ENCODE results near the gene TWNK. TPM values are rescaled to one million over a fixed set of nuclear protein-coding genes. Genes with fewer than 3 reads are reported as not detected.
A peak's percentile ranks its signal among the peaks of the same experiment; 100 is the strongest.

Gene TWNK
- total RNA-seq, 2 donors from 2014 or later, result 1.8 to 2.3 TPM

DNA sequence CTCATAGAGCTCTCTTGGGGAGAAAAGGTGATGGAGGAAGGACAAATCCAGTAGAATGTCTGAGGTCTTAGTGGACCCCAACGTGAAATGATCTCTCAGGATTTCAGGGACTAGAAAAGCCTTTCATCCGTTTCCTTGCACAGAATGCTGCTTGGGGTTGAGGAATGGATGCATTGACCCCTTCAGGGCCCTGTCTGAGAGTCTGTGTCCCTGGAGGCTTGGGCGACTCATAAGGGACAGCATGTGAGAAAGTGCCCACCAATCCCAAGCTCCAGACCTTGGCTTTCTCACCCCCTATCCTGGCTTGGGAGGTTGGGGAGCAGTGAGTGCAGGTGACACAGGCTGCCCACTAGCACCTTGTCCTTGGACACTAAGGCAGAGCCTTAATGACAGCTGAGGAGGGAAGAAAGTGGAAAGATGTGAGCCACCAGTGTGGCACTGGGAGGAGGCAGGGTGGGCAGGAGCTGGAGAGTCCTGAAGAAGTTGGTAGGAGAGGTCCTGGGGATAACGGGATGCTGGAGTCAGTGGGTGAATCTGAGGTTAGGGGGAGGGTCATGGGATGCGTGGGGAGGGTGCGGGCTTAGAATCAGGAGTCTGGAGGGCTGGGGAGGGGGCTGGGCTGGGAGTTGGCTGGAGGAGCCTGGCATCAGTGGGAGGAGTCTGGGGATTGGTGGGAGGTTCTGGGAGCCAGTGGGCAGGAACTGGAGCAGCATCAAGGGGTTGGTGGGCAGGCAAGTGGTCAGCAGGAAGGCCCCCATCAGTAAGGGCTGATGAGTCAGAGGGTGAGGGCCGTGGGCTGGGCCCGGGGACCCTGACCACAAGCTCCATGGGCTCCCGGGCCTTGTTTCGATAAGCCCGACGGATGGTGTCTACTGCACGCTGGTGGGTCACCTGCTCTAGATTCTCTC is 20.8 kb downstream of the TWNK start:
- no peak overlapping the region for H3K4me3 ChIP-seq
- TF ChIP-seq CTCF (IDR thresholded peaks at IDR 0.05) (no peak), POLR2A (IDR thresholded peaks at IDR 0.05) (no peak)
- H3K4me1 ChIP-seq, result peaks cover 10% of the 10 kb centered on the region
- DNase-seq (no peak), ATAC-seq (no peak)
- peak overlapping the region in 1 of 4 donors; percentile 5 for H3K27ac ChIP-seq
- WGBS, 2 donors, result 54 to 55% methylated on average over 8 to 13 of the region's 13 CpGs
- H3K9me3 ChIP-seq, result no peaks in the 10 kb centered on the region
- H3K27me3 ChIP-seq, result no peaks in the 10 kb centered on the region
- intact Hi-C loops (cut with DNase I), result no loop called here
- peaks cover 4 to 5% of the 10 kb centered on the region in 2 donors for H3K36me3 ChIP-seq (replicated peaks in 1 of 2; ENCODE audit: insufficient read depth in 1 of 2, low read depth in 2 of 2)

DNA sequence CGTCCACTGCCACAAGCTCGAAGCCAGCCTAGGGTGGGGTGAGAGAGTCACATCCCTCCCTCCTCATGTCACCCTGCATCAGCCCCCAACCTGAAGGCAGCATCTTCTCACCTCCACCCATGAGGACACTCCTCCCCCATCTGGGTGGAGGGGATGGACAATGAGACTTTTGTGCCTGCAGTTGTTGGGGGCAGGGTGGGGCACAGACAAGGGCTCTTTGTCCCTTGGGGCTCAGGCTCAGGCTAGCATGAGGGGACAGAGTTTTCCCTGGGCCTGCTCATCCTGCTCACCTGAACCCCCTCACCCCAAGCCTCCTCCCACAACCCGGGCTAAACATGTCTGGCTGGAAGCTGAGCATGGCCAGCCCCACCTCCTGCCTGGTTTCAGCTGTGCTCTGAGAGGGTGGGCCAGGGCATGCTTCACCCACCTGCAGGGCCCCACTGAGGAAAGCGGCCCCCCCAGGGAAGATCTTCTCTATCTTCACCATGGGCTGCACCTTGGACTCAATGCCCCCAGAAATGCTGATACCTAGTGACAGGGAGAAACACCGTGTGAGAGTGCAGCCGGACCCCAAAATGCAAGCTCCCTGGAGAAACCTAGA is 21.6 kb downstream of the TWNK start:
- H3K4me1 ChIP-seq, result peaks cover 13% of the 10 kb centered on the region
- H3K9me3 ChIP-seq, result no peaks in the 10 kb centered on the region
- H3K4me3 ChIP-seq, result no peak overlapping the region
- WGBS, 2 donors, result 60 to 87% methylated on average over 4 to 6 of the region's 6 CpGs
- DNase-seq (peak in 1 of 4 donors; percentile 27), ATAC-seq (no peak)
- no peaks in the 10 kb centered on the region for H3K27me3 ChIP-seq
- peak overlapping the region in 1 of 4 donors; percentile 5 for H3K27ac ChIP-seq
- no peak for TF ChIP-seq POLR2A (IDR thresholded peaks at IDR 0.05)
- no peak for TF ChIP-seq CTCF (IDR thresholded peaks at IDR 0.05)
- intact Hi-C loops (cut with DNase I), result no loop called here
- H3K36me3 ChIP-seq (replicated peaks in 1 of 2; ENCODE audit: insufficient read depth in 1 of 2, low read depth in 2 of 2), result peaks cover 4 to 5% of the 10 kb centered on the region in 2 donors

GRCh38 chr10:101010329-101010728 is 23.0 kb downstream of the TWNK start:
- Histone ChIP-seq H3K27ac (no peak overlapping the region), H3K36me3 (replicated peaks in 1 of 2; ENCODE audit: insufficient read depth in 1 of 2, low read depth in 2 of 2) (peaks cover 3 to 4% of the 10 kb centered on the region in 2 donors), H3K4me1 (peaks cover 13% of the 10 kb centered on the region), H3K27me3 (no peaks in the 10 kb centered on the region), H3K9me3 (no peaks in the 10 kb centered on the region), H3K4me3 (no peak overlapping the region)
- no peak for TF ChIP-seq POLR2A (IDR thresholded peaks at IDR 0.05)
- WGBS, 2 donors, result 88 to 92% methylated on average over 7 to 18 of the region's 22 CpGs
- intact Hi-C loops (cut with DNase I), result no loop called here
- ATAC-seq, result no peak
- no peak for DNase-seq

GRCh38 chr10:101011517-101012423 is 24.4 kb downstream of the TWNK start:
- peaks cover 13% of the 10 kb centered on the region for H3K4me1 ChIP-seq
- no peak overlapping the region for H3K27ac ChIP-seq
- intact Hi-C loops (cut with DNase I), result no loop called here
- no peaks in the 10 kb centered on the region for H3K27me3 ChIP-seq
- H3K4me3 ChIP-seq, result no peak overlapping the region
- no peak for ATAC-seq
- no peaks in the 10 kb centered on the region for H3K36me3 ChIP-seq (replicated peaks in 1 of 2; ENCODE audit: insufficient read depth in 1 of 2, low read depth in 2 of 2)
- no peaks in the 10 kb centered on the region for H3K9me3 ChIP-seq
- no peak for DNase-seq
- peak in 3 of 7 experiments; percentile 15 to 19 (median 19) for TF ChIP-seq CTCF (IDR thresholded peaks at IDR 0.05)
- no peak for TF ChIP-seq POLR2A (IDR thresholded peaks at IDR 0.05)
- WGBS, 2 donors, result 49 to 52% methylated on average over 11 to 22 of the region's 22 CpGs
